A549 (cell line): ENCODE data around the gene GIMAP1. TPM values are rescaled to one million over a fixed set of nuclear protein-coding genes. Genes with fewer than 3 reads are reported as not detected.

ENCODE experiments used
- ATAC-seq, 2 experiments: fragments of 200-7000 bp in 1 of 2; fragments of >200 bp in 1 of 2; cut with Nextera tagmentation in 1 of 2; cut with Tn5 transposase in 1 of 2; 3 replicates each; pipeline versions ENCODE4 v1.8.0 to v1.9.1; 2018 to 2020; ENCODE audit warnings: mild to moderate bottlenecking in 1 of 2, moderate library complexity in 1 of 2
- CTCF ChIA-PET: fragments of 300-600 bp; sonication (Branson Sonifier 250); formaldehyde crosslinking; extraction: SDS; loops from one replicate; lab custom pipeline; 2021; ENCODE audit warnings: antibody characterized with exemption, inconsistent platforms; lab: Yijun Ruan, JAX
- POLR2A ChIA-PET: fragments of 350-600 bp; formaldehyde crosslinking; extraction: SDS; loops from one replicate; lab custom pipeline; 2021; ENCODE audit warnings: antibody characterized with exemption, inconsistent platforms; lab: Yijun Ruan, JAX
- DNase-seq, 2 experiments: peaks; one replicate each; pipeline versions ENCODE4 v3.0.0 to v3.0.0-alpha.2; 2011 to 2016; ENCODE audit warnings: low read depth in 1 of 2, low spot score in 1 of 2
- FAIRE-seq: peaks from 2 replicates; lab custom pipeline; 2011; peaks lifted over from hg19 to GRCh38; lab: Jason Lieb, UNC
- H3K27ac ChIP-seq, 2 experiments: fragments of >200 bp; sonication (Bioruptor Twin); formaldehyde crosslinking; 3 replicates each; pipeline ENCODE4 v1.5.1; 2016 to 2017
- H3K4me1 ChIP-seq: fragments of >200 bp; sonication (Bioruptor Twin); formaldehyde crosslinking; 3 replicates; pipeline ENCODE4 v1.6.1; 2016
- H3K4me2 ChIP-seq: fragments of >200 bp; sonication (Bioruptor Twin); formaldehyde crosslinking; 3 replicates; pipeline ENCODE4 v1.6.1; 2016
- H3K4me3 ChIP-seq: fragments of >200 bp; sonication (Bioruptor Twin); formaldehyde crosslinking; 3 replicates; pipeline ENCODE4 v1.5.1; 2016
- H3K9me3 ChIP-seq: fragments of >200 bp; sonication (Bioruptor Twin); formaldehyde crosslinking; 3 replicates; pipeline ENCODE4 v1.6.1; 2016
- CBX8 ChIP-seq: fragments of 200-600 bp; sonication (generic); IDR thresholded peaks from 2 replicates; pipeline ENCODE4 v1.6.1; 2016
- CEBPB ChIP-seq, 2 experiments: fragments of >200 bp in 1 of 2; sonication (Bioruptor Twin) in 1 of 2; formaldehyde crosslinking in 1 of 2; IDR thresholded peaks; 2 replicates each; pipeline ENCODE4 v1.6.1; 2012 to 2016
- CHD2 ChIP-seq: fragments of 150-350 bp; IDR thresholded peaks from 2 replicates; pipeline ENCODE4 v1.6.1; 2014; ENCODE audit warnings: low read length; ENCODE audit not compliant: partially characterized antibody
- CHD4 ChIP-seq: fragments of 200-600 bp; sonication (generic); IDR thresholded peaks from 2 replicates; pipeline ENCODE4 v1.6.1; 2016; ENCODE audit warnings: antibody characterized with exemption, mild to moderate bottlenecking, borderline replicate concordance
- EHMT2 ChIP-seq: fragments of 200-600 bp; sonication (generic); IDR thresholded peaks from 2 replicates; pipeline ENCODE4 v1.6.1; 2016; ENCODE audit warnings: antibody characterized with exemption, low read depth, mild to moderate bottlenecking, moderate library complexity
- FOSB ChIP-seq: fragments of 250-450 bp; sonication (Bioruptor Pico); IDR thresholded peaks from 2 replicates; pipeline ENCODE4 v1.5.0; 2020; ENCODE audit warnings: mild to moderate bottlenecking, moderate library complexity
- FOSL2 ChIP-seq, 2 experiments: fragments of 450-650 bp in 1 of 2; fragments of >200 bp in 1 of 2; sonication (Bioruptor Twin) in 1 of 2; formaldehyde crosslinking; IDR thresholded peaks; 2 replicates each; pipeline versions ENCODE4 v1.5.0 to v1.6.1; 2016 to 2020; ENCODE audit warnings: mild to moderate bottlenecking in 1 of 2, moderate library complexity in 1 of 2
- HDAC2 ChIP-seq: fragments of 200-600 bp; sonication (generic); IDR thresholded peaks from 2 replicates; pipeline ENCODE4 v1.6.1; 2016
- HEYL ChIP-seq: fragments of 250-450 bp; sonication (Bioruptor Pico); IDR thresholded peaks from 2 replicates; pipeline ENCODE4 v1.8.0; 2021; ENCODE audit warnings: mild to moderate bottlenecking, moderate library complexity
- HMGXB4 ChIP-seq: fragments of 250-450 bp; sonication (Bioruptor Pico); IDR thresholded peaks from 2 replicates; pipeline ENCODE4 v1.5.0; 2021; ENCODE audit warnings: mild to moderate bottlenecking, moderate library complexity, borderline replicate concordance
- NFE2L2 ChIP-seq: fragments of 150-350 bp; conservative IDR thresholded peaks from 2 replicates; pipeline ENCODE4 v1.6.1; 2014; ENCODE audit warnings: low read length
- POLR2A ChIP-seq: IDR thresholded peaks from 2 replicates; pipeline ENCODE4 v1.6.1; 2012; ENCODE audit warnings: mild to moderate bottlenecking, low read length
- RAD21 ChIP-seq, 2 experiments: fragments of >200 bp in 1 of 2; sonication (Bioruptor Twin) in 1 of 2; formaldehyde crosslinking in 1 of 2; IDR thresholded peaks in 1 of 2; conservative IDR thresholded peaks in 1 of 2; 2 replicates in 1 of 2; 3 replicates in 1 of 2; pipeline ENCODE4 v1.6.1; 2012 to 2018; ENCODE audit warnings: inconsistent platforms in 1 of 2
- SREBF2 ChIP-seq: fragments of 450-650 bp; IDR thresholded peaks from 2 replicates; pipeline ENCODE4 v1.6.1; 2014; ENCODE audit warnings: mild to moderate bottlenecking, moderate library complexity
- ZNF302 ChIP-seq: fragments of 250-450 bp; sonication (Bioruptor Pico); IDR thresholded peaks from 2 replicates; pipeline ENCODE4 v1.9.0; 2021; ENCODE audit warnings: inconsistent platforms, mild to moderate bottlenecking, moderate library complexity
- WGBS: methylation state at CpG from one replicate; pipeline ENCODE4 v1.1.6; 2017; ENCODE audit errors: missing lambda C conversion rate; 5-methylcytosine and 5-hydroxymethylcytosine counted together
- polyA plus RNA-seq, 4 experiments: library from polyadenylated mRNA; depleted of rRNA in 3 of 4; stranded (reverse); fragments of >200 nt; fragmentation: RNase III in 1 of 4; extraction: RNeasy Plus Mini Kit Qiagen cat#74134 plus additional on column Dnase treatment in 1 of 4; gene quantifications; 2 replicates in 3 of 4; 3 replicates in 1 of 4; pipeline ENCODE4 v1.2.3, GENCODE V29; 2011 to 2017
- TF ChIP-seq, protein P1 (sequence below): fragments of 200-600 bp; sonication (generic); IDR thresholded peaks from 2 replicates; pipeline ENCODE4 v1.6.1; 2016; ENCODE audit warnings: antibody characterized with exemption, mild to moderate bottlenecking, moderate library complexity
- TF ChIP-seq, protein P2 (sequence below): IDR thresholded peaks from 2 replicates; pipeline ENCODE4 v1.6.1; 2012
- TF ChIP-seq, protein P3 (sequence below): fragments of 150-350 bp; IDR thresholded peaks from 2 replicates; pipeline ENCODE4 v1.6.1; 2014; ENCODE audit warnings: low read depth, mild to moderate bottlenecking, low read length

The GIMAP1 gene
- polyA plus RNA-seq, 2 of the 4 experiments (the other 2 are of a cell fraction): not detected

GRCh38 chr7:150739033-150739432 lies 22.6 kb downstream of the GIMAP1 start:
- no peak overlapping the region for H3K4me3 ChIP-seq
- FAIRE-seq (no peak), ATAC-seq (no peak)
- no peak overlapping the region for H3K4me2 ChIP-seq
- H3K9me3 ChIP-seq: no peaks in the 10 kb centered on the region
- TF ChIP-seq CBX8: no peak
- 0 out of 5 replicates have a peak, but pooled peaks of 1 of the 2 experiments have one; percentile 10 for TF ChIP-seq RAD21 (conservative IDR thresholded peaks at IDR 0.05 in 1 of 2, IDR thresholded peaks at IDR 0.05 in 1 of 2)
- TF ChIP-seq, all 56 proteins: peak for 1
- POLR2A ChIA-PET: no interaction called here
- no peaks in the 10 kb centered on the region for H3K4me1 ChIP-seq
- DNase-seq: no peak
- CTCF ChIA-PET: interaction anchor here (1.0 kb wide), 1 partner anchor 40 kb away, joined by 3 read pairs; no protein-coding TSS in a partner anchor
- no peak overlapping the region for H3K27ac ChIP-seq

DNA sequence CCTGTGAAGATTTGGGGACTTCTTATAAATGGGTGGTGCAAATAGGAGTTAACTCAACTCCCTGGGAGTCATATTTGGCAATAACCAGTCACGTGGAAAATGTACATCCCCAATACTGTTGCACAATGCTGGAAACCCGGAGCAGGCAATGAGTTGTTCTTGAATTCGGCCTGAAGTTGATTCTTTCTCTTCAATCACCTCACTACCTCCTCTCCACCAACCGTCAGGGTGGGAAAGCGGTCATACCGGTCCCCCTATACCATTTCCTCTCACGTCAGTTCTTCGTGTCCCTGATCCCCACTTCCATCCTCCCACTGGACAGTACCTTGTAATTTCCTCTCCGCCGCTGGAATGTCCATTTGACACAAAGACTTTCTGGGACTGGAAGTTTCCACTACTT lies 23.6 kb downstream of the GIMAP1 start:
- no peaks in the 10 kb centered on the region for H3K9me3 ChIP-seq
- POLR2A ChIA-PET: no interaction called here
- TF ChIP-seq CBX8 (no peak), FOSL2 (IDR thresholded peaks at IDR 0.05) (no peak), FOSL2 (CRISPR knock-in tag; IDR thresholded peaks at IDR 0.05) (no peak), CHD4 (no peak), SREBF2 (no peak), CEBPB (IDR thresholded peaks at IDR 0.05) (no peak), ZNF302 (no peak), NFE2L2 (no peak), CHD2 (no peak), HDAC2 (no peak), FOSB (CRISPR knock-in tag) (no peak), POLR2A (no peak), HEYL (CRISPR knock-in tag) (no peak)
- TF ChIP-seq, protein P1, sequence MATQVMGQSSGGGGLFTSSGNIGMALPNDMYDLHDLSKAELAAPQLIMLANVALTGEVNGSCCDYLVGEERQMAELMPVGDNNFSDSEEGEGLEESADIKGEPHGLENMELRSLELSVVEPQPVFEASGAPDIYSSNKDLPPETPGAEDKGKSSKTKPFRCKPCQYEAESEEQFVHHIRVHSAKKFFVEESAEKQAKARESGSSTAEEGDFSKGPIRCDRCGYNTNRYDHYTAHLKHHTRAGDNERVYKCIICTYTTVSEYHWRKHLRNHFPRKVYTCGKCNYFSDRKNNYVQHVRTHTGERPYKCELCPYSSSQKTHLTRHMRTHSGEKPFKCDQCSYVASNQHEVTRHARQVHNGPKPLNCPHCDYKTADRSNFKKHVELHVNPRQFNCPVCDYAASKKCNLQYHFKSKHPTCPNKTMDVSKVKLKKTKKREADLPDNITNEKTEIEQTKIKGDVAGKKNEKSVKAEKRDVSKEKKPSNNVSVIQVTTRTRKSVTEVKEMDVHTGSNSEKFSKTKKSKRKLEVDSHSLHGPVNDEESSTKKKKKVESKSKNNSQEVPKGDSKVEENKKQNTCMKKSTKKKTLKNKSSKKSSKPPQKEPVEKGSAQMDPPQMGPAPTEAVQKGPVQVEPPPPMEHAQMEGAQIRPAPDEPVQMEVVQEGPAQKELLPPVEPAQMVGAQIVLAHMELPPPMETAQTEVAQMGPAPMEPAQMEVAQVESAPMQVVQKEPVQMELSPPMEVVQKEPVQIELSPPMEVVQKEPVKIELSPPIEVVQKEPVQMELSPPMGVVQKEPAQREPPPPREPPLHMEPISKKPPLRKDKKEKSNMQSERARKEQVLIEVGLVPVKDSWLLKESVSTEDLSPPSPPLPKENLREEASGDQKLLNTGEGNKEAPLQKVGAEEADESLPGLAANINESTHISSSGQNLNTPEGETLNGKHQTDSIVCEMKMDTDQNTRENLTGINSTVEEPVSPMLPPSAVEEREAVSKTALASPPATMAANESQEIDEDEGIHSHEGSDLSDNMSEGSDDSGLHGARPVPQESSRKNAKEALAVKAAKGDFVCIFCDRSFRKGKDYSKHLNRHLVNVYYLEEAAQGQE: no peak
- TF ChIP-seq, protein P2, sequence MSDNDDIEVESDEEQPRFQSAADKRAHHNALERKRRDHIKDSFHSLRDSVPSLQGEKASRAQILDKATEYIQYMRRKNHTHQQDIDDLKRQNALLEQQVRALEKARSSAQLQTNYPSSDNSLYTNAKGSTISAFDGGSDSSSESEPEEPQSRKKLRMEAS: no peak
- TF ChIP-seq, protein P3, sequence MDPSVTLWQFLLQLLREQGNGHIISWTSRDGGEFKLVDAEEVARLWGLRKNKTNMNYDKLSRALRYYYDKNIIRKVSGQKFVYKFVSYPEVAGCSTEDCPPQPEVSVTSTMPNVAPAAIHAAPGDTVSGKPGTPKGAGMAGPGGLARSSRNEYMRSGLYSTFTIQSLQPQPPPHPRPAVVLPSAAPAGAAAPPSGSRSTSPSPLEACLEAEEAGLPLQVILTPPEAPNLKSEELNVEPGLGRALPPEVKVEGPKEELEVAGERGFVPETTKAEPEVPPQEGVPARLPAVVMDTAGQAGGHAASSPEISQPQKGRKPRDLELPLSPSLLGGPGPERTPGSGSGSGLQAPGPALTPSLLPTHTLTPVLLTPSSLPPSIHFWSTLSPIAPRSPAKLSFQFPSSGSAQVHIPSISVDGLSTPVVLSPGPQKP: no peak
- FAIRE-seq: no peak
- no peak overlapping the region for H3K4me2 ChIP-seq
- H3K4me1 ChIP-seq: no peaks in the 10 kb centered on the region
- no peak overlapping the region for H3K27ac ChIP-seq
- DNase-seq: no peak
- H3K4me3 ChIP-seq: no peak overlapping the region
- CTCF ChIA-PET: no interaction called here
- no peak for ATAC-seq
- 26% methylated on average over 10 of the region's 10 CpGs for WGBS

DNA sequence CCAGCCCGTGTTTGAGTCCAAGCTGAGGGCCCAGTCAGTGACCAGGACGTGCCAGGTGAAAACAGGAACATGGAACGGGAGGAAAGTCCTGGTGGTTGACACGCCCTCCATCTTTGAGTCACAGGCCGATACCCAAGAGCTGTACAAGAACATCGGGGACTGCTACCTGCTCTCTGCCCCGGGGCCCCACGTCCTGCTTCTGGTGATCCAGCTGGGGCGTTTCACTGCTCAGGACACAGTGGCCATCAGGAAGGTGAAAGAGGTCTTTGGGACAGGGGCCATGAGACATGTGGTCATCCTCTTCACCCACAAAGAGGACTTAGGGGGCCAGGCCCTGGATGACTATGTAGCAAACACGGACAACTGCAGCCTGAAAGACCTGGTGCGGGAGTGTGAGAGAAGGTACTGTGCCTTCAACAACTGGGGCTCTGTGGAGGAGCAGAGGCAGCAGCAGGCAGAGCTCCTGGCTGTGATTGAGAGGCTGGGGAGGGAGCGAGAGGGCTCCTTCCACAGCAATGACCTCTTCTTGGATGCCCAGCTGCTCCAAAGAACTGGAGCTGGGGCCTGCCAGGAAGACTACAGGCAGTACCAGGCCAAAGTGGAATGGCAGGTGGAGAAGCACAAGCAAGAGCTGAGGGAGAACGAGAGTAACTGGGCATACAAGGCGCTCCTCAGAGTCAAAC lies 26.0 kb downstream of the GIMAP1 start:
- H3K27ac ChIP-seq: no peak overlapping the region
- ATAC-seq (no peak), DNase-seq (no peak), FAIRE-seq (no peak)
- H3K4me2 ChIP-seq: no peak overlapping the region
- no peaks in the 10 kb centered on the region for H3K4me1 ChIP-seq
- ChIA-PET CTCF (interaction anchor here (1.0 to 1.2 kb wide), 2 partner anchors 10 to 37 kb away, joined by 3 read pairs; no protein-coding TSS in a partner anchor), POLR2A (no interaction called here)
- TF ChIP-seq HMGXB4 (CRISPR knock-in tag): no peak
- TF ChIP-seq, protein P2: no peak
- TF ChIP-seq EHMT2: no peak
- H3K9me3 ChIP-seq: no peaks in the 10 kb centered on the region
- no peak overlapping the region for H3K4me3 ChIP-seq
- WGBS: 6% methylated on average over 14 of the region's 14 CpGs
